Pancreas (tissue), 10 donors: ENCODE data around the gene AMPD3. TPM values are rescaled to one million over a fixed set of nuclear protein-coding genes. Genes with fewer than 3 reads are reported as not detected.

Experiments used
- ATAC-seq, 4 donors: fragments of 200-7000 bp; cut with Tn5 transposase; one replicate each; pipeline versions ENCODE4 v1.8.0 to v1.9.1; 2020; ENCODE audit warnings: mild to moderate bottlenecking in 4 of 4, moderate library complexity in 4 of 4
- DNase-seq, 6 donors: peaks; one replicate each; pipeline ENCODE4 v3.0.0-alpha.2; 2020
- FAIRE-seq: peaks from 2 replicates; lab custom pipeline; 2012; peaks lifted over from hg19 to GRCh38; lab: Jason Lieb, UNC
- H3K27ac ChIP-seq, 4 donors: fragments of 200-600 bp; sonication (generic); 1 replicate in 3 of 4; 2 replicates in 1 of 4; pipeline versions ENCODE4 v1.5.0 to v1.8.0; 2020
- H3K27me3 ChIP-seq, 4 donors: fragments of 200-600 bp; one replicate each; pipeline ENCODE4 v1.8.0; 2021
- H3K36me3 ChIP-seq, 3 donors: fragments of 200-600 bp; sonication (generic) in 1 of 3; one replicate each; pipeline versions ENCODE4 v1.5.0 to v1.8.0; 2020 to 2021
- H3K4me1 ChIP-seq, 3 donors: fragments of 200-600 bp; one replicate each; pipeline ENCODE4 v1.8.0; 2021
- H3K4me3 ChIP-seq, 4 donors: fragments of 200-600 bp; sonication (generic) in 2 of 4; one replicate each; pipeline versions ENCODE4 v1.5.0 to v1.8.0; 2020 to 2021
- H3K9me3 ChIP-seq, 4 donors: fragments of 200-600 bp; one replicate each; pipeline ENCODE4 v1.8.0; 2021
- WGBS, 2 donors: extraction: QIAGEN DNeasy Blood & Tissue Kit; methylation state at CpG; one replicate each; pipeline ENCODE4 v1.1.7; 2013; 5-methylcytosine and 5-hydroxymethylcytosine counted together
- intact Hi-C, 3 donors: fragments of 100-400 bp; cut with DNase I; formaldehyde crosslinking; loops; one replicate each; pipeline versions ENCODE4 v1.11.1 to v1.14.2; 2022
- polyA plus RNA-seq, 2 donors: library from polyadenylated mRNA; stranded (reverse); fragments of 200-250 nt; gene quantifications; one replicate each; pipeline ENCODE4 v1.2.3, GENCODE V29; 2013
- total RNA-seq, 6 donors: library from RNA; stranded (reverse); fragmentation: NEBNext Ultra II Directional in 4 of 6; extraction: Animal tissue kit (Norgen Biotek cat#: 25700) in 4 of 6; gene quantifications; one replicate each; pipeline versions ENCODE4 v1.2.1 to v1.2.4, GENCODE V29; 2021 to 2023
- TF ChIP-seq, protein P1 (sequence below), 4 donors: fragments of 200-600 bp; sonication (generic) in 3 of 4; IDR thresholded peaks; one replicate each; pipeline versions ENCODE4 v1.5.0 to v1.8.0; 2021; ENCODE audit warnings: antibody characterized with exemption in 4 of 4
- donor health status: healthy with polysubstance abuse.
- donor health status: DM: no; HTN: no; CAD: no; lungs with moderate emphysema.
- donor health status: DM: no; HTN: no; CAD: no.
- donor health status: control.
- donor health status: control.
- donor health status: Bipolar disorder and iron deficiency.
- donor health status: DM: yes; HTN: yes; CAD: no.
- donor health status: DM: no; HTN: no; CAD: no.
- donor health status: DM: no; HTN: no; CAD: no.
- donor health status: DM: yes; HTN: yes; CAD: no.

The AMPD3 gene
- total and polyA plus RNA-seq, 8 donors = 2.7 to 10.0 (median 3.7) TPM

DNA sequence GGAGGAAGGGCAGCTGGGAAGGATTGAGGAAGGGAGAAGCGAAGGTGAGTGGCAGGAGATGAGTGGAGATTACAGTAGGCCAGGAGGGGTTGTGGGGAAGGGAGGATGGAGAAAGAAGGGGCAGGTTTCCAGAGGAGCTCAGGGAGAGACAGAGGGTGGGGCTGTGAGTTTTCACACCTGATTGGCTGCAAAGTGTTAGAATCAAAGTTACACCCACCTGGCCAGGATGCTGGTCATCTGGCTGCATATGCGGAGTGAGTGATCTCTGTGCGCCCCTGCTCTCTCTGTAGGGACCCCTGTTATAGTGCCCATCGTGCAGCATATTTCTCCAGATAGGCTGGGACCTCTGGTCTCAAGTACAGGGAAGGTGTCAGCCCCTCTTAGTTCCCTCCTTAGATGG is 18.3 kb downstream of the AMPD3 start:
- no peak overlapping the region for H3K27ac ChIP-seq
- H3K4me3 ChIP-seq = no peak overlapping the region
- H3K9me3 ChIP-seq = no peaks in the 10 kb centered on the region
- ATAC-seq (no peak), FAIRE-seq (no peak), DNase-seq (no peak)
- H3K27me3 ChIP-seq = no peaks in the 10 kb centered on the region
- no peaks in the 10 kb centered on the region for H3K36me3 ChIP-seq
- no peaks in the 10 kb centered on the region for H3K4me1 ChIP-seq
- intact Hi-C loops = no loop called here
- 82 to 83% methylated on average over 4 of the region's 4 CpGs for WGBS, 2 donors
- TF ChIP-seq, protein P1, sequence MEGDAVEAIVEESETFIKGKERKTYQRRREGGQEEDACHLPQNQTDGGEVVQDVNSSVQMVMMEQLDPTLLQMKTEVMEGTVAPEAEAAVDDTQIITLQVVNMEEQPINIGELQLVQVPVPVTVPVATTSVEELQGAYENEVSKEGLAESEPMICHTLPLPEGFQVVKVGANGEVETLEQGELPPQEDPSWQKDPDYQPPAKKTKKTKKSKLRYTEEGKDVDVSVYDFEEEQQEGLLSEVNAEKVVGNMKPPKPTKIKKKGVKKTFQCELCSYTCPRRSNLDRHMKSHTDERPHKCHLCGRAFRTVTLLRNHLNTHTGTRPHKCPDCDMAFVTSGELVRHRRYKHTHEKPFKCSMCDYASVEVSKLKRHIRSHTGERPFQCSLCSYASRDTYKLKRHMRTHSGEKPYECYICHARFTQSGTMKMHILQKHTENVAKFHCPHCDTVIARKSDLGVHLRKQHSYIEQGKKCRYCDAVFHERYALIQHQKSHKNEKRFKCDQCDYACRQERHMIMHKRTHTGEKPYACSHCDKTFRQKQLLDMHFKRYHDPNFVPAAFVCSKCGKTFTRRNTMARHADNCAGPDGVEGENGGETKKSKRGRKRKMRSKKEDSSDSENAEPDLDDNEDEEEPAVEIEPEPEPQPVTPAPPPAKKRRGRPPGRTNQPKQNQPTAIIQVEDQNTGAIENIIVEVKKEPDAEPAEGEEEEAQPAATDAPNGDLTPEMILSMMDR (IDR thresholded peaks at IDR 0.05) = no peak

DNA sequence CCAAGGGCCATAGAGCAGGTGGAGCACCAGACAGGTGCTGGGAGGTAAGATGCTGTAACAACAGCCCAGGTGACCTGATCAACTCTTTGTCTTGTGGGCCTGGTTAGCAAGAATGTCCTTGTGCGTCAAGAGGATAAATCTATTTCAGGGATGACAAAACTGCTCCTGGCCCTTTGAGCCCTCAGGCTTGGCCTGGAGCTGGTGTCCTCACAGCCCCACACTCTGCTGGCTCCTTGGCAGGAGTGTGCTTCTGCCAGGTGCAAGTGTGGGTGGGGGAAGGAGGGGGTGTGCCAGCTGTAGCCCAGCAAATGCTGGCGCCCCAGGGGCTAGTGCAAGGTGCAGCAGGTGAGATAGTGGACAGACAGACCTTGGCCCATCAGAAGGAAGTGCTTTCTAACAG is 19.5 kb downstream of the AMPD3 start:
- Histone ChIP-seq H3K4me1 (no peaks in the 10 kb centered on the region), H3K9me3 (no peaks in the 10 kb centered on the region), H3K27me3 (no peaks in the 10 kb centered on the region), H3K4me3 (no peak overlapping the region), H3K36me3 (no peaks in the 10 kb centered on the region), H3K27ac (no peak overlapping the region)
- intact Hi-C loops = no loop called here
- no peak for DNase-seq
- 92 to 93% methylated on average over 2 of the region's 2 CpGs for WGBS, 2 donors
- TF ChIP-seq, protein P1 (IDR thresholded peaks at IDR 0.05) = no peak
- ATAC-seq = no peak
- no peak for FAIRE-seq

DNA sequence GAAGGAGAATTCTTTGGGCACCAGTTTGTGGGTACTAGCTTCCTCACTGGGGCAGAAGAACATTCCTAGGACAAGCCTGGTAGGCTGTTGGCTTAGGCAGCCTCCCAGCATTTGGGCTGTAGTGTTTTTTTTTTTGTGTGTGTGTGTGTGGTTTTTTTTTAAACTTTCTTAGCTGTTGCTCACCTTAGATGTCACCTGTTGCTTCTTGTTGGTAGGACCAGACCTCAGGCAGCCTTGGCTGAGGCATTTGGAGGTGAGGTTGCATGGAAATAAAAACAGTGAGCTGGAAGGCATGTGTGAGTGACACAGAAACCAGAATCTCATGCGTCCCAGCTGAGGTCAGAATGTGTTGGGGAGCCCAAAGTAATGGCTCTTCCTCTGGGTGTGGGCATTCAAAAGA is 21.3 kb downstream of the AMPD3 start:
- no peak for ATAC-seq

DNA sequence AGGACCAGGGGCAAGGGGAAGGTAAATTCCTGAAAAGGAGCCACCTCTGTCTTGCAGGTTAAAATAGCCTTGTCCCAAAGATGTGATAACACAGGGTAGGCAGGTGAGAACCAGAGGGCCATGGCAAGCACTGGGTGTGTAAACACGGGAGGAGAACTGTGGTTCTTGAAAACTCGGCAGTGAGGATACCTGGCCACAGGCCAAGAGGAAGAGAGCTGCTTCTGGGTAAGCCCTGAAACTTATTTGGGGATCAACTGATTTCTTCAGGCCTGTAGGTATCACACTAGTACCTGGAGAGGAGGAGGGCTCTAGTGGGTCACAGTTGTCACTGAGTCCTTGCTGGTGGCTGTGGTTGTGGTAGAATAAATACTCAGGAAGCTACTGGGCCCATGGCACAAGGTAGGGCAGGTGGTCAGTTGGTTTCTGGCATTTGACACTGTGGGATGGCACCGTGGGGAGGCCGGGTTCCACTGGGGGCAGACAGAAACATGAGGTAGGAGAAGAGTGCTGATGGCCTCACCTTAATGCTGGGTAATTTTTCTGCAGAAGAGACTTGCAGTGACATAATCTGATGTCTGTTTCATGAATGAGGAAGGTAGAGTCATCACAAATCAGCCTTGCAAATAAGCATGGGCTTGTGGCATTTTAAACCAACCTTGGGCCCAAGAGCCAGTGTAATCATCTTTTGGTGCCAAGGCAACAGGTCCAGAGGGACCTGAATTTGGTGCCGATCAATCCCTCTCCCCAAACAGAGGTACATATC is 22.0 kb downstream of the AMPD3 start:
- TF ChIP-seq, protein P1 (IDR thresholded peaks at IDR 0.05) = no peak
- H3K9me3 ChIP-seq = no peaks in the 10 kb centered on the region
- WGBS, 2 donors = 67 to 71% methylated on average over 5 of the region's 5 CpGs
- H3K4me3 ChIP-seq = no peak overlapping the region
- FAIRE-seq = no peak
- no peaks in the 10 kb centered on the region for H3K4me1 ChIP-seq
- intact Hi-C loops = no loop called here
- ATAC-seq = no peak
- no peak overlapping the region for H3K27ac ChIP-seq
- H3K36me3 ChIP-seq = no peaks in the 10 kb centered on the region
- no peak for DNase-seq
- no peaks in the 10 kb centered on the region for H3K27me3 ChIP-seq

More for the DNA sequence above, 21.3 kb downstream of the AMPD3 start:
- no peak overlapping the region for H3K27ac ChIP-seq
- H3K9me3 ChIP-seq = no peaks in the 10 kb centered on the region
- intact Hi-C loops = no loop called here
- WGBS, 2 donors = 76 to 87% methylated on average over 1 of the region's 1 CpG
- H3K36me3 ChIP-seq = no peaks in the 10 kb centered on the region
- no peaks in the 10 kb centered on the region for H3K4me1 ChIP-seq
- FAIRE-seq = no peak
- TF ChIP-seq, protein P1 (IDR thresholded peaks at IDR 0.05) = no peak
- no peaks in the 10 kb centered on the region for H3K27me3 ChIP-seq
- DNase-seq = no peak
- no peak overlapping the region for H3K4me3 ChIP-seq

DNA sequence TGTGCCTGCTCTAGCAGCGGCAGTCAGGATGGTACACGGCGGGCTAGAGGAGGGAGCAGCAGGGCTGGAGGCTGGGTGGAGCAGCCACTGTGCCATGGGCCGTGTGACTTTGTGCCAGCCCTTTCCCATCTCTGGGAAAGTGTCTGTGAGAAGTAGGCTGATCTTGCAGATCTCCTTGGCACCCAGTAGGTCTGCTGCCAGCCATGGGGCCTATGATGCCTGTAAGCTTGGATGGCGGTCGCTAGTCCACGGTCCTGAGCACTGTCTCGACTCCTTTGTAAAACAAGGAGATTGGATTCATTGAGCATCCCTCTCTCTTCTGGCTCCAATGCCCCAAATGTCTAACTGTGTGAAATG is 22.6 kb downstream of the AMPD3 start:
- intact Hi-C loops = no loop called here
- Histone ChIP-seq H3K4me3 (no peak overlapping the region), H3K27ac (no peak overlapping the region), H3K36me3 (no peaks in the 10 kb centered on the region), H3K27me3 (no peaks in the 10 kb centered on the region), H3K4me1 (no peaks in the 10 kb centered on the region), H3K9me3 (no peaks in the 10 kb centered on the region)
- WGBS, 2 donors = 93 to 96% methylated on average over 8 of the region's 8 CpGs
- DNase-seq (no peak), ATAC-seq (no peak), FAIRE-seq (no peak)
- TF ChIP-seq, protein P1 (IDR thresholded peaks at IDR 0.05) = no peak
